Tibial artery (tissue), 4 donors: ENCODE data around the gene NF2.
A peak's percentile ranks its signal among the peaks of the same experiment; 100 is the strongest.

ENCODE experiments used
- DNase-seq, 2 donors: peaks; one replicate each; pipeline ENCODE4 v3.0.0-alpha.2; 2019
- H3K27ac ChIP-seq, 2 donors: fragments of 200-600 bp; sonication (generic) in 1 of 2; 1 replicate in 1 of 2; 2 replicates in 1 of 2; pipeline ENCODE4 v1.5.1; 2018 to 2019; ENCODE audit warnings: mild to moderate bottlenecking in 1 of 2
- H3K27me3 ChIP-seq, 2 donors: fragments of 200-600 bp; sonication (generic) in 1 of 2; one replicate each; pipeline versions ENCODE4 v1.5.1 to v1.6.0; 2016 to 2019
- H3K36me3 ChIP-seq, 3 donors: fragments of 200-600 bp; sonication (generic) in 2 of 3; one replicate each; pipeline ENCODE4 v1.5.1; 2016 to 2019; ENCODE audit warnings: mild to moderate bottlenecking in 2 of 3
- H3K4me1 ChIP-seq, 4 donors: fragments of 200-600 bp; sonication (generic) in 2 of 4; 1 replicate in 3 of 4; 2 replicates in 1 of 4; pipeline ENCODE4 v1.5.1; 2016 to 2019
- H3K4me3 ChIP-seq, 2 donors: fragments of 200-600 bp; sonication (generic) in 1 of 2; 1 replicate in 1 of 2; 2 replicates in 1 of 2; pipeline ENCODE4 v1.5.1; 2018 to 2019; ENCODE audit warnings: mild to moderate bottlenecking in 2 of 2
- H3K9me3 ChIP-seq, 3 donors: fragments of 200-600 bp; sonication (generic) in 1 of 3; one replicate each; pipeline ENCODE4 v1.5.1; 2016 to 2019
- intact Hi-C: fragments of 100-400 bp; cut with DNase I; formaldehyde crosslinking; loops from one replicate; pipeline ENCODE4 v1.15.0; 2023; ENCODE audit warnings: low total_unique reads
- TF ChIP-seq, protein P1 (sequence below), 2 experiments: fragments of 200-600 bp in 1 of 2; fragments of 450-650 bp in 1 of 2; IDR thresholded peaks; one replicate each; pipeline ENCODE4 v1.5.1; 2017 to 2019; ENCODE audit warnings: antibody characterized with exemption in 2 of 2, mild to moderate bottlenecking in 1 of 2, moderate library complexity in 1 of 2

NF2 gene

DNA sequence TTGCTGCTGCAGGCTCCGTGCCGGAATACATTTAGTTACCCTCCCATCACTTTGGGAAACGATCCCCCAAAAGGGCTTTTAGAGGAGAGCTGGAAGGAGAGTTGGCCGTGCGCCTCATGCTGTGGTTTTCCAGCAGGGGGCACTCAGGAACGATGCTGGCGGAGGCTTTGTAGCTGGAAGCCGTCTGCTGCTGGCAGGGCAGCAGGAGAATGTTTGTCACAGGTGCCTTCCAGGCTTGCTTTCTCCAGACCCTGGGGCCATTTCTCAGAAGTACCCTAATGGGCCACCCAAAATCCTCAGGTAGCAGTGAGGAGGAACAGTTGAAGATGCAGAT is 86.4 kb downstream of the NF2 start:
- TF ChIP-seq, protein P1, sequence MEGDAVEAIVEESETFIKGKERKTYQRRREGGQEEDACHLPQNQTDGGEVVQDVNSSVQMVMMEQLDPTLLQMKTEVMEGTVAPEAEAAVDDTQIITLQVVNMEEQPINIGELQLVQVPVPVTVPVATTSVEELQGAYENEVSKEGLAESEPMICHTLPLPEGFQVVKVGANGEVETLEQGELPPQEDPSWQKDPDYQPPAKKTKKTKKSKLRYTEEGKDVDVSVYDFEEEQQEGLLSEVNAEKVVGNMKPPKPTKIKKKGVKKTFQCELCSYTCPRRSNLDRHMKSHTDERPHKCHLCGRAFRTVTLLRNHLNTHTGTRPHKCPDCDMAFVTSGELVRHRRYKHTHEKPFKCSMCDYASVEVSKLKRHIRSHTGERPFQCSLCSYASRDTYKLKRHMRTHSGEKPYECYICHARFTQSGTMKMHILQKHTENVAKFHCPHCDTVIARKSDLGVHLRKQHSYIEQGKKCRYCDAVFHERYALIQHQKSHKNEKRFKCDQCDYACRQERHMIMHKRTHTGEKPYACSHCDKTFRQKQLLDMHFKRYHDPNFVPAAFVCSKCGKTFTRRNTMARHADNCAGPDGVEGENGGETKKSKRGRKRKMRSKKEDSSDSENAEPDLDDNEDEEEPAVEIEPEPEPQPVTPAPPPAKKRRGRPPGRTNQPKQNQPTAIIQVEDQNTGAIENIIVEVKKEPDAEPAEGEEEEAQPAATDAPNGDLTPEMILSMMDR (IDR thresholded peaks at IDR 0.05): peak; percentile 38 to 44
- Histone ChIP-seq H3K27me3 (no peaks in the 10 kb centered on the region), H3K36me3 (peaks cover 14 to 79% (median 37%) of the 10 kb centered on the region in 3 donors), H3K27ac (no peak overlapping the region), H3K4me1 (peaks cover 0 to 7% (median 0%) of the 10 kb centered on the region in 4 donors), H3K9me3 (no peaks in the 10 kb centered on the region), H3K4me3 (no peak overlapping the region)
- intact Hi-C loops: no loop called here
- peak in 1 of 2 donors; percentile 31 for DNase-seq

DNA sequence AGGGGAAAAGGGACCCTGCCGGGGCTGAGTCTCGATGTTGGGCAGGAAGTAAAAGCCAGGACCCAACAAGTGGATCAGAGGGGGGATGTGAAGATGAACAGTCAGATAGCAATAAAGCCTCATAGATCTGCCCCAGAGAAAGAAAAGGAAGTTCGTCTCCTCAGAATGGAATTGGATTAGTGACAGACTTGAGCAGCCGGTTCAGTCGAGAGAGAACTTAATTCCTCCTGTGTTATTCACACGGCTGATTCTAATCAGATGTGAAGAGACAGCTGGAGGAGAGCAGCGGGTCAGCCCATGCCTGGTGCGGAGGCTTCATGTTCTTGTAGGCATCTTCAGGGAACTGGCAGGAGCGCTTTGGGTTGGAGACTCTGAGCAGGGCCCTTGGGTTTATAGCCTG is 87.0 kb downstream of the NF2 start:
- Histone ChIP-seq H3K27ac (no peak overlapping the region), H3K36me3 (peaks cover 20 to 81% (median 41%) of the 10 kb centered on the region in 3 donors), H3K4me1 (peaks cover 0 to 9% (median 0%) of the 10 kb centered on the region in 4 donors), H3K4me3 (no peak overlapping the region), H3K27me3 (no peaks in the 10 kb centered on the region), H3K9me3 (no peaks in the 10 kb centered on the region)
- DNase-seq: no peak
- TF ChIP-seq, protein P1 (IDR thresholded peaks at IDR 0.05): no peak
- intact Hi-C loops: no loop called here

DNA sequence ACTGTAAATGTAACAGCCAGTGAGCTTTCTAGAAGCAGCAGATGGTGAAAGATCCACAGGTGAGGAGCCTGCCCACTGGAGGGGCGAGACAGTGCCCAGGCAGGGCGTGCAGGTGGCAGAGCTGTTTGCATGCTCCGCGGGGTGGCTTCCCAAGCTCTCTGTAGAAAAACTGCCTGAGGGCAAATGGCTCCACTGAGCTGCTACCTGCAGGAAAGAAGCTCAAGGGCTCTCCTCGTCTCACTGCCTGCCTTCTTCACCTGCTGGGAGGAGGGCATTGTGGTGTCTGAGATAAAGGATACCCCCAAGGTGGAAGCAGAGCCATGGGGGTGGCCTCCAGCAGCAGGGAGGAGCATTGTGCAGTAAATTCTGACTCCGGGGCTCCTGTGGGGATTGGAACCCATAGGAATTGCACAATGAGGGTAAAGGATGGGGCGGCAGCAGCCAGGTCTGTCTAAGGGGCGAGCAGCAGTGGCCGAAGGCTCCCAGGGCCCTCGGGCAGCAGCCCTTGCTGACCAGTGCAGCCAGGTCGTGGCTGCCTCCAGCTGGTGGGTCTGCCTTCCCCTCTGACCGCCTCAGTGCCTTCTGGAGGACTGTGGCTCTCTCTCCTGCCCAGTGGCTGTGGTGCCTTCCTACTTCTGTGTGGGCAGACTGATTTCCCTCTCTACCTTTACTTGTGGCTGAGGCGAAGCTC is 88.3 kb downstream of the NF2 start:
- DNase-seq: no peak
- intact Hi-C loops: no loop called here
- TF ChIP-seq, protein P1 (IDR thresholded peaks at IDR 0.05): no peak
- peaks cover 24 to 80% (median 42%) of the 10 kb centered on the region in 3 donors for H3K36me3 ChIP-seq
- H3K4me1 ChIP-seq: peaks cover 0 to 11% (median 0%) of the 10 kb centered on the region in 4 donors
- no peak overlapping the region for H3K27ac ChIP-seq
- H3K4me3 ChIP-seq: no peak overlapping the region
- H3K27me3 ChIP-seq: no peaks in the 10 kb centered on the region
- no peaks in the 10 kb centered on the region for H3K9me3 ChIP-seq

DNA sequence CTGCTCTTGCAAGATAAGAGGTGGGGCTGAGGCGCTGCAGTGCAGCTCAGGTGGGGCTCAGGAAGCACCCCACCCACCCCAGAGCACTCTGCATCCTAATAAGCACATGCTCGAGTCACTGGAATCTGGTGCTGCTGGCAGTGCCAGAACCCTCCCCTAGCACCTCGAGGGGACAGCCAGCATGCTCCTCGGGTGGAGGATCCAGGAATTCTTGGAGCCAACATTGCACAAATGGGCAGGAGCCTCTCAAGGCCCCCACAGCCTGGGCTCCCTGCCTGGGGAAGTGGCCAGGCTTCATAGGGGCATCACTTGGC is 88.9 kb downstream of the NF2 start:
- Histone ChIP-seq H3K4me1 (peaks cover 0 to 11% (median 0%) of the 10 kb centered on the region in 4 donors), H3K27me3 (no peaks in the 10 kb centered on the region), H3K27ac (no peak overlapping the region), H3K4me3 (no peak overlapping the region), H3K9me3 (no peaks in the 10 kb centered on the region), H3K36me3 (peaks cover 24 to 78% (median 41%) of the 10 kb centered on the region in 3 donors)
- no peak for DNase-seq
- intact Hi-C loops: no loop called here
- TF ChIP-seq, protein P1 (IDR thresholded peaks at IDR 0.05): no peak

DNA sequence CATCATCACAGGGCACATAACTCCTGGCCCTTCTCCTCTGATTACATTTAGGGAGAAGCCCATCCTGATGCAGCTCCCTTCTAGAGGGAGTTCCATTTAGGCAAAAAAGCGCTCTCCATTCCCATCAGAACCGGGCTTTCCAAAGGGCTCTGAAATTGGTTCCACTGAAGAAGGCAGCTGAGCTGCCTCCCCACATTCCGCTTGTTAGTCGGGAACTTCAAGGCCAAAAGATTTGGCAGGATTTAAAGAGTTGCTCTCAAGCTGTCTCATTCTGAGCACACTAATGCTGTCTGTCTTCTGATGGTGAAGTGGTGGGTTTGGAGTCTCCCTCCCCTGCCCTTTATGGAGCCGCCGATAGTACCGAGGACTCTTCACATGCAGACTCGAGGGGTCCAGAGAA is 89.7 kb downstream of the NF2 start:
- Histone ChIP-seq H3K36me3 (peaks cover 24 to 78% (median 40%) of the 10 kb centered on the region in 3 donors), H3K27me3 (peaks cover 0 to 5% of the 10 kb centered on the region in 2 donors), H3K4me1 (peaks cover 0 to 11% (median 0%) of the 10 kb centered on the region in 4 donors), H3K4me3 (no peak overlapping the region), H3K9me3 (no peaks in the 10 kb centered on the region), H3K27ac (no peak overlapping the region)
- DNase-seq: no peak
- intact Hi-C loops: no loop called here
- TF ChIP-seq, protein P1 (IDR thresholded peaks at IDR 0.05): no peak
